ENCODE data around the gene EIF2S1.
"Not testable (repeated sequence)": the region's sequence is repeated elsewhere in the genome, so short reads cannot be mapped to it uniquely, and the experiment has no call there.

The EIF2S1 gene

GRCh38 chr14:67371247-67372148 is 11.4 kb downstream of the EIF2S1 start:
- DNase-seq (ENCODE audit: low read depth): no peak

- DNase-seq (ENCODE audit: low read depth): no peak
These were observed 12.7 kb downstream of the EIF2S1 start for GRCh38 chr14:67372833-67373232.

GRCh38 chr14:67373347-67373746 is 13.2 kb downstream of the EIF2S1 start:
- no peak for DNase-seq (ENCODE audit: low read depth)

GRCh38 chr14:67377916-67378315 is 17.8 kb downstream of the EIF2S1 start:
- DNase-seq (ENCODE audit: low read depth): no peak

- no peak for DNase-seq (ENCODE audit: low read depth)
These were observed 25.0 kb downstream of the EIF2S1 start for GRCh38 chr14:67385120-67385519.

- no peak for DNase-seq (ENCODE audit: low read depth)
These were observed 25.5 kb downstream of the EIF2S1 start for GRCh38 chr14:67385618-67386017.

GRCh38 chr14:67387195-67387594 is 27.1 kb downstream of the EIF2S1 start:
- DNase-seq (ENCODE audit: low read depth): peak; percentile 9

GRCh38 chr14:67389275-67389674 is 29.1 kb downstream of the EIF2S1 start:
- DNase-seq (ENCODE audit: low read depth): no peak

GRCh38 chr14:67389811-67390534 is 29.8 kb downstream of the EIF2S1 start:
- no peak for DNase-seq (ENCODE audit: low read depth)

GRCh38 chr14:67391268-67391667 is 31.1 kb downstream of the EIF2S1 start:
- DNase-seq (ENCODE audit: low read depth): no peak

- DNase-seq (ENCODE audit: low read depth): no peak
These were observed 32.0 kb downstream of the EIF2S1 start for GRCh38 chr14:67392123-67392522.

- DNase-seq (ENCODE audit: low read depth): no peak
These were observed 32.7 kb downstream of the EIF2S1 start for GRCh38 chr14:67392800-67393199.

GRCh38 chr14:67393689-67394088 is 33.6 kb downstream of the EIF2S1 start:
- no peak for DNase-seq (ENCODE audit: low read depth)

- DNase-seq (ENCODE audit: low read depth): no peak
These were observed 35.2 kb downstream of the EIF2S1 start for GRCh38 chr14:67395086-67395875.

- DNase-seq (ENCODE audit: low read depth): no peak
These were observed 35.7 kb downstream of the EIF2S1 start for GRCh38 chr14:67395876-67396189.

GRCh38 chr14:67396381-67396970 is 36.3 kb downstream of the EIF2S1 start:
- DNase-seq (ENCODE audit: low read depth): no peak

- no peak for DNase-seq (ENCODE audit: low read depth)
These were observed 37.4 kb downstream of the EIF2S1 start for GRCh38 chr14:67397536-67397935.

GRCh38 chr14:67400434-67400833 is 40.3 kb downstream of the EIF2S1 start:
- DNase-seq (ENCODE audit: low read depth): no peak

- DNase-seq (ENCODE audit: low read depth): no peak
These were observed 45.6 kb downstream of the EIF2S1 start for GRCh38 chr14:67405771-67406170.

GRCh38 chr14:67408122-67408801 is 48.1 kb downstream of the EIF2S1 start:
- DNase-seq (ENCODE audit: low read depth): not testable (repeated sequence)

GRCh38 chr14:67409461-67409860 is 49.3 kb downstream of the EIF2S1 start:
- no peak for DNase-seq (ENCODE audit: low read depth)

GRCh38 chr14:67410313-67410712 is 50.2 kb downstream of the EIF2S1 start:
- no peak for DNase-seq (ENCODE audit: low read depth)

All from GM04504 (cell line).